OCI-LY3 (cell line): Measurements from ENCODE around the gene RERE.

Source experiments
- H2AFZ ChIP-seq: fragments of 200-600, 300-600 bp; shearing (Covaris generic); 2 replicates; pipeline ENCODE4 v1.6.0; 2014; ENCODE audit warnings: antibody characterized with exemption, low read depth, low read length
- H3K27ac ChIP-seq: fragments of 200-600, 300-600 bp; sonication (generic); 2 replicates; pipeline ENCODE4 v1.5.1; 2014; ENCODE audit warnings: mild to moderate bottlenecking, low read length, moderate library complexity, mixed read lengths
- H3K27me3 ChIP-seq: fragments of 200-600, 300-600 bp; sonication (generic); 2 replicates; pipeline ENCODE4 v1.6.1; 2014; ENCODE audit warnings: low read depth, low read length, mixed read lengths
- H3K36me3 ChIP-seq: fragments of 200-600, 300-600 bp; sonication (generic); replicated peaks from 2 replicates; pipeline ENCODE3; 2014; ENCODE audit warnings: low read depth, low read length, mixed read lengths
- H3K4me1 ChIP-seq: fragments of 300-600, 200-600 bp; sonication (generic); 2 replicates; pipeline ENCODE4 v1.6.1; 2014; ENCODE audit warnings: low read length, mixed read lengths
- H3K4me2 ChIP-seq: fragments of 200-600, 300-600 bp; sonication (generic); 2 replicates; pipeline ENCODE4 v1.6.1; 2014; ENCODE audit warnings: low read length, mixed read lengths
- H3K4me3 ChIP-seq: fragments of 300-600, 200-600 bp; sonication (generic); 2 replicates; pipeline ENCODE4 v1.5.1; 2014; ENCODE audit warnings: antibody characterized with exemption, mild to moderate bottlenecking, low read length, moderate library complexity
- H3K79me2 ChIP-seq: fragments of 300-600, 200-600 bp; shearing (Covaris generic); 2 replicates; pipeline ENCODE4 v1.6.1; 2014; ENCODE audit warnings: mild to moderate bottlenecking, low read length, mixed read lengths
- H3K9ac ChIP-seq: fragments of 300-600, 200-600 bp; shearing (Covaris generic); 2 replicates; pipeline ENCODE4 v1.6.0; 2014; ENCODE audit warnings: mild to moderate bottlenecking, low read length, moderate library complexity
- H3K9me3 ChIP-seq: fragments of 200-600, 300-600 bp; shearing (Covaris generic); 2 replicates; pipeline ENCODE4 v1.6.1; 2014; ENCODE audit warnings: low read length, mixed read lengths; ENCODE audit not compliant: insufficient read depth
- H4K20me1 ChIP-seq: fragments of 200-600, 300-600 bp; sonication (generic); 2 replicates; pipeline ENCODE4 v1.6.1; 2016; ENCODE audit warnings: low read length, mixed read lengths; ENCODE audit not compliant: insufficient read depth
- EZH2phosphoT487 ChIP-seq: fragments of 200-600 bp; shearing (Covaris generic); IDR thresholded peaks from 2 replicates; pipeline ENCODE4 v1.6.1; 2018; ENCODE audit warnings: antibody characterized with exemption, mixed run types, low read depth
- TF ChIP-seq, protein P1 (sequence below): fragments of 200-600, 300-600 bp; sonication (generic); IDR thresholded peaks from 2 replicates; pipeline ENCODE4 v1.5.1; 2014; ENCODE audit warnings: antibody characterized with exemption, low read length, low read depth

Gene RERE

DNA sequence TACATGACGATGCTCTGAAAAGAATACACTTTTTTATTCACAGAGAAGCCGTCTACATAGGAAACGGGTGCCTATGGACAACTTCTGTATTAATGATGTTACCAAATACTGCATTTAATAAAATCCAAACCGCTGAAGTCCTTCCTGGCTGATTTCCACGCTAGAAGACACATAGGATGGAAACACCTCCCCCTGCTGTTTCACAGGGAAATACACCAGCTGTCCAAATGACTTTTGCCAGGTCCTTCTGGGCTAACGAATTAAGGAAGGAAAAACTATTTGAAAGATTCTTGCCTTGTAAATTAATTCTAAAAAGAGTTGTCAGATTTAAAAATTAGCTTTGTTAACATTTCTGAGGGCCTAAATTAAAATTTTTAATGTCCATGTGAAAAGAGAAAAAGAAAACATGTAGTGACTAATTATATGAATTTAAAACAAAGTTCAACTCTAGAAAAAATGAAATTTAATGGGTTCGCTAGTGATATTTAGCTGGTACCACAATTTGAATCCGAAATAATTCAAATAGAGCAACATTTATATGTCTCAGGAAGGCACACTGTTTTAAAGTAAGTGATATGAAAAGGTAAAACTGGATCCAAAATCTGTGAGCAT is 146.0 kb downstream of the RERE start:
- H3K36me3 ChIP-seq: no peaks in the 10 kb centered on the region
- H3K4me3 ChIP-seq: no peak overlapping the region
- no peaks in the 10 kb centered on the region for H3K27me3 ChIP-seq
- H3K79me2 ChIP-seq: peaks cover 58% of the 10 kb centered on the region
- peak overlapping the region; percentile 25 for H3K4me2 ChIP-seq
- H3K9me3 ChIP-seq: no peaks in the 10 kb centered on the region
- no peak overlapping the region for H3K9ac ChIP-seq
- peaks cover 48% of the 10 kb centered on the region for H3K4me1 ChIP-seq
- no peak overlapping the region for H3K27ac ChIP-seq
- peaks cover 25% of the 10 kb centered on the region for H4K20me1 ChIP-seq
- TF ChIP-seq, protein P1, sequence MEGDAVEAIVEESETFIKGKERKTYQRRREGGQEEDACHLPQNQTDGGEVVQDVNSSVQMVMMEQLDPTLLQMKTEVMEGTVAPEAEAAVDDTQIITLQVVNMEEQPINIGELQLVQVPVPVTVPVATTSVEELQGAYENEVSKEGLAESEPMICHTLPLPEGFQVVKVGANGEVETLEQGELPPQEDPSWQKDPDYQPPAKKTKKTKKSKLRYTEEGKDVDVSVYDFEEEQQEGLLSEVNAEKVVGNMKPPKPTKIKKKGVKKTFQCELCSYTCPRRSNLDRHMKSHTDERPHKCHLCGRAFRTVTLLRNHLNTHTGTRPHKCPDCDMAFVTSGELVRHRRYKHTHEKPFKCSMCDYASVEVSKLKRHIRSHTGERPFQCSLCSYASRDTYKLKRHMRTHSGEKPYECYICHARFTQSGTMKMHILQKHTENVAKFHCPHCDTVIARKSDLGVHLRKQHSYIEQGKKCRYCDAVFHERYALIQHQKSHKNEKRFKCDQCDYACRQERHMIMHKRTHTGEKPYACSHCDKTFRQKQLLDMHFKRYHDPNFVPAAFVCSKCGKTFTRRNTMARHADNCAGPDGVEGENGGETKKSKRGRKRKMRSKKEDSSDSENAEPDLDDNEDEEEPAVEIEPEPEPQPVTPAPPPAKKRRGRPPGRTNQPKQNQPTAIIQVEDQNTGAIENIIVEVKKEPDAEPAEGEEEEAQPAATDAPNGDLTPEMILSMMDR: peak; percentile 71
- no peak for TF ChIP-seq EZH2phosphoT487
- no peak overlapping the region for H2AFZ ChIP-seq

DNA sequence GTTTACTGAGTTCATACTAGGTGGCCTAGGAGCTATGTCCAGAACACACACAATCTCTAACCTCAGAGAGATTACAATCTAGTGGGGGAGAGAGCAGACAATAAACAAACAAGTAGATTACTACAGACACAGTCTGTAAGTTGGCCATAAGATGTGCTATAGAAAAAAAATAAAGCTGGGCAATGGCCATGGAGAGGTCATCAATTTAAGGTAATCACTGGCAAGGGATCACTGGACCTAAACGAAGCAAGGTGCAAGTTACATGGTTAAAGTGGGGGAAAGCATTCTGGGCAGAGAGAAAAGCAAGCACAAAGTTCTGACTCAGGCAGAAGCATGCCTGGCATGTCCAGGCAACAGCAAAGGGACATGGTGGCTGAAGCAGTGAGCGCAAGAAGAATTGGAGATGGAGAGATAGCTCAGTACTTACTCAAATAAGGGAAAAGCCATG is 147.0 kb downstream of the RERE start:
- Histone ChIP-seq H3K79me2 (peaks cover 65% of the 10 kb centered on the region), H3K4me2 (peak overlapping the region; percentile 34), H3K27ac (no peak overlapping the region), H3K4me3 (no peak overlapping the region), H3K9me3 (no peaks in the 10 kb centered on the region), H3K9ac (no peak overlapping the region), H4K20me1 (peaks cover 35% of the 10 kb centered on the region), H3K27me3 (no peaks in the 10 kb centered on the region), H3K36me3 (no peaks in the 10 kb centered on the region), H3K4me1 (peaks cover 58% of the 10 kb centered on the region), H2AFZ (no peak overlapping the region)
- no peak for TF ChIP-seq EZH2phosphoT487
- TF ChIP-seq, protein P1: no peak

DNA sequence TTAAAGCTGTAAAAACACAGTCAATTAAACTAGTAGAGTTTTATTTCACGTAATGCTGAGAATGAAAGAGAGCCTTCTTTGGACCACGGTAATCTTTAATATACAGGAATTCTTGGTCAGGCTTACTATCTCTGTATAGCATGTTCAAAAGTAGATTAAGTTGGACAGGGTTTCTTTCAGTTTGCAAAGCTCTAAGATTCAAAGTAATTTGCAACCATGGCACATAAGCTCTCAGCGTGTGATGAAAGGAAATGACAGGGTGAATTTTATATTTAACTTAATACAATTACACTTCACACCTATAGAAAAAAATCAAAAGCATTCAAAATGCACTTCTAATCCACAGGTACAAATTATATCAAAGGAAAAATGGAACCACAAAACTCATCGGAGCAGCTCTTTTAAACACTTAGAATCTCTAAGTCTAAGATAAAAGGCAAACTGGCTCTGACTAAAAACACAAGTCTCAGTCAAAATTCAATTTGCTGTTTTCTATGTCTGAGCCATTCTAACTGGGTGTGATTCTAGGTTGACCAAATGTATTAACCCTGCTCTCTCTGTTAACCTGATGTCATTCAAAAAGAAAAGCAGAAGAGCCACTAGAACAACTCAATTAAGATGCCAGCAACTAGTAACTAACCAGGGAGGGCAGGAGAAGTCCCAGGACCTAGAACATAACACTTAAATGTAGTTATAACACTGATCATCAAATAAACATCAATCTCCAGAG is 147.7 kb downstream of the RERE start:
- H3K27me3 ChIP-seq: no peaks in the 10 kb centered on the region
- H3K4me1 ChIP-seq: peaks cover 60% of the 10 kb centered on the region
- no peak overlapping the region for H3K9ac ChIP-seq
- H3K79me2 ChIP-seq: peaks cover 71% of the 10 kb centered on the region
- no peaks in the 10 kb centered on the region for H3K9me3 ChIP-seq
- H3K4me3 ChIP-seq: no peak overlapping the region
- no peak overlapping the region for H2AFZ ChIP-seq
- no peaks in the 10 kb centered on the region for H3K36me3 ChIP-seq
- H3K27ac ChIP-seq: no peak overlapping the region
- peaks cover 36% of the 10 kb centered on the region for H4K20me1 ChIP-seq
- peak overlapping the region; percentile 34 for H3K4me2 ChIP-seq
- TF ChIP-seq, protein P1: no peak
- no peak for TF ChIP-seq EZH2phosphoT487

DNA sequence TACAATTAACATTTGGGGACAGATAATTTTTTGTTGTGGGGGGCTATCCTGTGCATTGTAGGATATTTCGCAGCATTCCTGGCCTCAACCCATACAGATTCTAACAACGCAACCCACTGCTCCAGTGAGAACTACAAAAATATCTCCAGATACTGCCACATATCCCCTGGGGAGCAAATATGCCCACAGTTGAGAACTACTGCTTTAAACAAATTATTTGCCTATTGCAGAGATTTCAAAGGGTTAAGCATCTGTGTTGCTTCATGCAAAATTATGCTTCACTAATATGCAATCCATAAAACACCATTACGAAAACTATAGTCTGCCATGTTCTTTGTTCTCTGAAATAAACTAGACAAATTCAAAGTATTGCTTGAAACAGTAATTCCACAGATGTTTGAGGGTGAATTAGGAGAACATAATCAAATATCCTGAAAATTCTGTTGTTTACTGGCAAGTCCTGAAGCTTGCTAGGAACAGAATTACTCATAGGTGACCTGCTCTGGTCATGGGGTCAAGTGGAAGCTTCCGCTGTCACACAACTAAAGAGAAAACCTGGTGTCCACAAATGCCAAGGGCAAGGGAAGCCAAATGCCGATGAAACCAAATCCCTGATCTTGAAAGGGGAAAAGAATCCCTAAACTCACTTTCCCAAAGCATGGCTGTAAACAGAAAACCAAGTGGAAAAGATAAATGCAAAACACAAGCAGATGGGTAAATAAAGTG is 149.4 kb downstream of the RERE start:
- Histone ChIP-seq H3K4me2 (no peak overlapping the region), H3K27me3 (no peaks in the 10 kb centered on the region), H3K27ac (no peak overlapping the region), H3K36me3 (no peaks in the 10 kb centered on the region), H3K9me3 (no peaks in the 10 kb centered on the region), H4K20me1 (peaks cover 36% of the 10 kb centered on the region), H2AFZ (no peak overlapping the region), H3K4me3 (no peak overlapping the region), H3K9ac (no peak overlapping the region), H3K4me1 (peaks cover 74% of the 10 kb centered on the region), H3K79me2 (peaks cover 83% of the 10 kb centered on the region)
- TF ChIP-seq EZH2phosphoT487: no peak
- TF ChIP-seq, protein P1: no peak
